K562 (cell line): Measurements from ENCODE around the gene SIRT3.

Experiments
- C11orf30 ChIP-seq: fragments of 450-650 bp; IDR thresholded peaks from 2 replicates; pipeline ENCODE4 v1.6.1; 2016; ENCODE audit warnings: low read depth, mild to moderate bottlenecking
- CTCF ChIP-seq, 3 experiments: IDR thresholded peaks in 2 of 3; conservative IDR thresholded peaks in 1 of 3; 2 replicates each; pipeline ENCODE4 v1.5.1; 2011 to 2012; ENCODE audit warnings: low read length in 3 of 3, mild to moderate bottlenecking in 3 of 3, control low read depth in 2 of 3, improper control_type of control experiment in 1 of 3, inconsistent platforms in 1 of 3, low read depth in 1 of 3, mixed read lengths in 1 of 3, moderate library complexity in 1 of 3; ENCODE audit not compliant: insufficient read depth in 2 of 3
- E2F6 ChIP-seq, 2 experiments: IDR thresholded peaks; 2 replicates each; pipeline ENCODE4 v1.6.1; 2011; ENCODE audit warnings: borderline replicate concordance in 1 of 2, control low read depth in 1 of 2, low read depth in 1 of 2, low read length in 1 of 2, mild to moderate bottlenecking in 1 of 2, mixed read lengths in 1 of 2, moderate library complexity in 1 of 2; ENCODE audit not compliant: insufficient read depth in 1 of 2, insufficient read length in 1 of 2, poor library complexity in 1 of 2, severe bottlenecking in 1 of 2; ENCODE audit errors: extremely low read depth in 1 of 2
- EP300 ChIP-seq: IDR thresholded peaks from 2 replicates; pipeline ENCODE4 v1.6.1; 2012; ENCODE audit warnings: low read length, improper control_type of control experiment
- FOXA1 ChIP-seq: fragments of 450-650 bp; IDR thresholded peaks from 2 replicates; pipeline ENCODE4 v1.6.1; 2016; ENCODE audit warnings: mild to moderate bottlenecking, borderline replicate concordance
- FOXM1 ChIP-seq, 2 experiments: fragments of 450-650 bp in 1 of 2; sonication (generic) in 1 of 2; formaldehyde crosslinking in 1 of 2; IDR thresholded peaks; 2 replicates each; pipeline versions ENCODE4 v1.6.1 to v1.9.0; 2017 to 2022; ENCODE audit warnings: low read depth in 2 of 2, mild to moderate bottlenecking in 2 of 2, missing genetic modification reagents in 1 of 2, moderate library complexity in 1 of 2
- HNRNPLL ChIP-seq: fragments of 200-400 bp; formaldehyde crosslinking; IDR thresholded peaks from 2 replicates; pipeline ENCODE4 v1.6.1; 2017; ENCODE audit warnings: low read length, low read depth, mild to moderate bottlenecking; ENCODE audit not compliant: poor library complexity, severe bottlenecking
- POLR2A ChIP-seq: fragments of 450-650 bp; conservative IDR thresholded peaks from 2 replicates; pipeline ENCODE4 v1.6.1; 2016
- PPARD ChIP-seq: fragments of 250-450 bp; sonication (Bioruptor Pico); IDR thresholded peaks from 2 replicates; pipeline ENCODE4 v1.8.0; 2022; ENCODE audit warnings: inconsistent platforms, mild to moderate bottlenecking, moderate library complexity
- SMC3 ChIP-seq: conservative IDR thresholded peaks from 2 replicates; pipeline ENCODE4 v1.6.1; 2011; ENCODE audit warnings: low read depth, low read length, improper control_type of control experiment; ENCODE audit not compliant: insufficient read depth
- SREBF1 ChIP-seq: fragments of 150-350 bp; IDR thresholded peaks from 2 replicates; pipeline ENCODE4 v1.6.1; 2014; ENCODE audit warnings: antibody characterized with exemption, low read depth, low read length, borderline replicate concordance
- TCF7L2 ChIP-seq: fragments of 150-350 bp; IDR thresholded peaks from 2 replicates; pipeline ENCODE4 v1.6.1; 2016; ENCODE audit warnings: low read depth, mild to moderate bottlenecking, low read length, moderate library complexity
- ZNF655 ChIP-seq: fragments of 250-450 bp; sonication (Bioruptor Pico); IDR thresholded peaks from 2 replicates; pipeline ENCODE4 v1.5.0; 2021

- TF ChIP-seq POLR2A: no peak
- TF ChIP-seq FOXA1: no peak
- no peak for TF ChIP-seq CTCF (IDR thresholded peaks at IDR 0.05 in 2 of 3, conservative IDR thresholded peaks at IDR 0.05 in 1 of 3; ENCODE audit: insufficient read depth in 2 of 3, low read depth in 1 of 3, low read length in 3 of 3)
- no peak for TF ChIP-seq E2F6 (IDR thresholded peaks at IDR 0.05; ENCODE audit: borderline replicate concordance in 1 of 2, extremely low read depth in 1 of 2, insufficient read depth in 1 of 2, insufficient read length in 1 of 2, low read depth in 1 of 2, low read length in 1 of 2, poor library complexity in 1 of 2, severe bottlenecking in 1 of 2)
- TF ChIP-seq EP300: no peak
- TF ChIP-seq C11orf30: no peak
- TF ChIP-seq HNRNPLL: no peak
- TF ChIP-seq SREBF1: no peak
- TF ChIP-seq ZNF655: no peak
- TF ChIP-seq SMC3: no peak
- TF ChIP-seq FOXM1 (IDR thresholded peaks at IDR 0.05; ENCODE audit: low read depth): no peak
- TF ChIP-seq FOXM1 (CRISPR knock-in tag; IDR thresholded peaks at IDR 0.05; ENCODE audit: low read depth): no peak
- TF ChIP-seq PPARD (CRISPR knock-in tag): no peak
- no peak for TF ChIP-seq TCF7L2
Observed at GRCh38 chr11:240315-240714, 4.2 kb upstream of the SIRT3 start.
